Measurements from ENCODE around the gene PTGIS. TPM values are rescaled to one million over a fixed set of nuclear protein-coding genes. Genes with fewer than 3 reads are reported as not detected.
"Not testable (repeated sequence)": the region's sequence is repeated elsewhere in the genome, so short reads cannot be mapped to it uniquely, and the experiment has no call there.

PTGIS gene
- total RNA-seq, 1 donor from 2014 or later = 57.8 TPM

DNA sequence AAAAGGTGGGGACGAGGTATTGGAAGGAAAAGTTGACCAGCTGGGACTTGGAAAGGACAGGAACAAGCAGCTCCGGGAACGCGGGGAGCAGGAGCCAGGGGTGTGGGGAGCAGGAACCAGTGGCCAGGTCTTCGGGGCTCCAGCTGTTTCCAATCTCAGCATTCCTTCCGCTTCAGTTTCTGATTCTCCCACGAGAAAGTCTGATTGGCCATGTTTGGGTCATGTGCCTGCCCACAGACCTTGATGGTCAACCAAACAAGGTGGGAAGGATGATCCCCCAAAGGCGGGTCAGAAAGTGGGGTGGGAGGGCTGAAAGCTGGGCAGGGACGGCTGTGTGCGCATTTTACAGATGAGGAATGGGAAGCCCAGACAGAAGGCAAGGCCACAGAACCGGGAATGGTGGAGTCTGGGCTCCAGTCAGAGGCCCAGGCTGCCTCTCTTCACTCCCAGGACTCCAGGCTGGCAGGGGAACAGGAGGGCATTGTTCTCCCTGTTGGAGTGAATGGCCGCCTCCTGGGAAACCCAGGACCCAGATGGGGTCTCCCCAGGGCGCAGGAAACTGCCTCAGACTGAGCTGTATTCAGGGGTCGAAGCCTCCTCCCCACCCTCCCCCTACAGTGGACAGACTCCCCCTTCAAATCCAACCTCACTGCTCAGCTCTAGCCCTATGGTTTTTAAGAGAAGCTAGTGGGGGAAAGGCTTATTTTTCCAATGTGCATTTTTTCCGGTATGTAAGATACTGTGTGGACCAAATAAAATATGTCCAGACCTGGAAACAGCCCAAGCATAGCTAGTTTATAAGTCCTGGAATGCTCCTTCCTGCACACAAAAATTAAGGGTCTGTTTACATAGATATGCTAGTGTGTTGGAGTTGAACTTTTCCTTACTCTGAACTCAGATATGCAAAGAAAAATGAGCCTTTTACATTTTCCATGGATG is 12.2 kb upstream of the PTGIS start:
- DNase-seq (ENCODE audit: low spot score) = no peak

DNA sequence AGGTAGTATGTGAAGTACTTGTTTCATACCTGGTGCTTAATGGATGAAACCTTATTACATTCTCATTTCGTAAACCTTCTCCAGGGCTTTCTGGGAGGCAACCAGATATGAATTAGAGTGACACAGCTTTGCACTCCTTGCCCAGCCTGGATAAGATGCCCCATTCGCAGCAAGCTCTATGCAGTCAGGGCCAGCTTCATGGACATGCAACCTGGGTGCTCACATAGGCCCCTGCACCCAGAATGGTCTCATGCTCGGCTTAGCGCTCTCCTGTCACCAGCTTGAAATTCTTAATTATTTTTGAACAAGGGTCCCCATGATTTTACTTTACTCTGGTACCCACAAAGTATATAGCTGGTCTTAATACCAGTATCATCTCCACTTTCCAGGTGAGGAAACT is 11.3 kb upstream of the PTGIS start:
- DNase-seq (ENCODE audit: low spot score) = no peak

DNA sequence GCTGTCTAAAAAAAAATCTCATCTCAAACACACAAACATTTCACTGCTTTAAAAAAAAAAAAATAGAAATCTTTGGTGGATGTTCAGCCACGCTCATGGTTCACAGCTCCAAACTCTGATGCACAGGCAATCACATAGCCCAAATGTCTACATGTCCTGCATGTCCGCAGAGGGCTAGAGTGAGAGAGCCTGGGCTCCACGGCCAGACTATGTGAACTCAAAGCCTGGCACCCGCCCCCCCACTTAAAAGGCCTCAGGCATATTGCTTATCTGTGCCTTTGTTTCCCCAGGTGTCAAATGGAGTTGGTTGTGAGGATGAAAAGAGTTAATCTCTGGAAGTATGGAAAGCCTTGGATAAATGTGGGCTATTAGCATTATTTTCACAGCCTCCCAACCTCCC is 10.5 kb upstream of the PTGIS start:
- no peak for DNase-seq (ENCODE audit: low spot score)

DNA sequence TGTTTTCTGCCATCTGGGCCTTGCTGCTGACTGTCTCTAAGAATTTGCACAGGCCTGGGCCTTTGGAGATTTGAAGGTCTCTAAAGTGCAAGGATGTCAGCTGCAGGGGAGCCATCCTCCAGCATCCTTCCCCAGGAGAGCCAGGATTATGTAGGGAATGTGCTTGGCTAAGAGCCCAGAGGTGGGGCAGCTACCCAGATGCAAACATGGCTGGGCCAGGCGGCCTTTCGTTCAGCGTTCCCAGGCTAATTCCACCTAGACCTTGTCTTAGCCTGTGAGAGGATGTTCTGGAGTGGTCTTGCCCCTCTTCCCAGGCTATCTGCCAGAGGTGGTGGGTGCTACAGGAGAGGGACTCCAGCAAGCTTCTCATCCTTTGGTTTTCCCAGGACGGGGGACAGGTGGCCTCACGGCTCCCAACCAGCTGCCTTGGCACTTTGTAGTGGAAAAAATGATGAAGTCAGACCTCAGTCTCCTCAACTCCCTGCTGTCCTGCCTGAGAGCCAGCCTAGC is 7.7 kb upstream of the PTGIS start:
- DNase-seq (ENCODE audit: low spot score) = peak; percentile 46

DNA sequence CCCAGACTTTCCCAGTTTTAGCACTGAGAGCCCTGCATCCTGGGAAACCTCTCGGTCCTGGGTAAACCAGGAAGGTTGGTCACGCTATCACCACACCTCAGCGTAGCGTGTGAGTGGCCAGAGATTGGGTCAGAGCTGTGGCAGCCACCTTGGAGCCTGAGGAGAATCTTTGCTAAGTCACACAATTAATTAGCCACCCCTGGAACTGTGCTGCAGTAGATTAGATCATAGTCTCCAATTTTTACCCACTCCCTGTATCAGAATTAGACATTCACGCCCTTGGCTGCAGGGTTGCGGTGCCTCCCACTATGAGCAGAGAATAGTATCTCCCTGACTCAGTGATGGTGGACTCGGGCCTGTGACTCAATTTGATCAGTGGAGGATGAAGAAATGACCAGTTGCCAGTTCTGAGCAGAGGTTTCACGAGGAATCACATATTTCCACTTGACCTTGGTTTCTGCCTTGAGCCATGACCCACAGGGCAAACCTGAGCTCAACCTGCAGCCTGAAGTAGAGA is 6.0 kb upstream of the PTGIS start:
- peak; percentile 45 for DNase-seq (ENCODE audit: low spot score)

DNA sequence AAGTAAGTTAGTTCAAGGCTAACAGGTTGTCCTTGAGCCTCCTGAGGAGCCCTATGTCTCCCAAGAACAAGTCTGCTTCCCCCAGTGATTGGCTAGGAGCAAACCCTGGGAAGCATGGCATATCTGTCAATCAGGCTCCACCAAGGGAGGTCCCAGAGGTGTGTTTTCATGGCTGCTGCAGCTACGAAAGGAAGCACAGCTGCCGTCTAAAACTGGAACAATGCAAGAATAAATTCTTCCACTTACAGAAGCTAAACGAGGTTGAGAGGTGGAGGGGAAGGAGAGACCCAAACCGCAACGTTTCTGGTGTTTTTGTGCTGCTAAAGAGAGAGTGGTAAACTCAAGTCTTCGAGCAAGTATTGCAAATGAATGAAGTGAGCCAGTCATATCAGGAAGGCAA is 4.9 kb upstream of the PTGIS start:
- DNase-seq (ENCODE audit: low spot score) = peak; percentile 25

DNA sequence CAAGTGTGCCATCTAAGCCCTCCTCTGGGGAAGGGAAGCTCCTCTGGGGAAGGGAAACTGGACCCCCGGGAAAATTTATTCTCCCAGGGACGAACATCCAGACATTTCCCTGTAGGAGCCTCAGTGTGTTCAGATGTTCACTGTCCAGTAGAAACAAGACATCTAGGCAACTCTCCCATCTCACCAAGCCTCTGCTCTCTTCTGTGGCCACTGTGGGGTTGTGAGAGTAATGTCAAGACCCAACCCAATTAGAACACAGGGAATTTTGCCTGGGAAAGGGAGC is 3.6 kb upstream of the PTGIS start:
- peak; percentile 26 for DNase-seq (ENCODE audit: low spot score)

DNA sequence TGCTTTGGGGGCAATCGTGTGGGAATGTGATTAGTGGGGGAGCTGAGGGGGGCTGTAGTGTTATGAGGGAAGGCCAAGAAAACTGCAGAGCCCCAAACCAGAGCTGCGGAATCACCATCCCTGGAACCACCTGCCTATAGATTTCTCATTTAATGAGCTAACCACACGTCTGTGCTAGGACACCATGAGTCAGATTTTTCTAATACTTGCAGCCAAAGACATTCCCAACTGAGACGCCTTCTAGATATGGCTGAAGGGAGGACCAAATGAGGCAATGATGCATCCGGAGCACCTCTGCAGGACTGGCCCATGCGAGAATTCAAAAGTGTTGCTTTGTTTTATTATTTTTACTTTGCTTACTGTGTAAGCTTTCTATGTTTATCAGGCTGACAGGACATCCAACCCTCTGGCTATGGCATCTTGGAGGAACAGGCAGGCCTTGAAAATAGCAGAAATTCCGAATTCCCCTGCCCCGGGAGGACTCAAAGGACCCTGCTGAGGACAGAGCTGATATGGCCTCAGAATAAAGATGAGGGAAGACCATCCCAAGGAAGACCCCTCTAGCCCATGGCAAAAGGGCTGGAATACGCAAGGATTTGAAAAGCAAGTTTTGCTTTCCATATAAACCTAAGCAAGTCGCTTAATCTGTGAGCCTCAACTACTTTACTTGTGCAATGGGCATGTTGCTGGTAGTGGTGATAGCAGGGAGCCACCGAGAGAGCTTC is 3.1 kb upstream of the PTGIS start:
- DNase-seq (ENCODE audit: low spot score) = peak; percentile 20

DNA sequence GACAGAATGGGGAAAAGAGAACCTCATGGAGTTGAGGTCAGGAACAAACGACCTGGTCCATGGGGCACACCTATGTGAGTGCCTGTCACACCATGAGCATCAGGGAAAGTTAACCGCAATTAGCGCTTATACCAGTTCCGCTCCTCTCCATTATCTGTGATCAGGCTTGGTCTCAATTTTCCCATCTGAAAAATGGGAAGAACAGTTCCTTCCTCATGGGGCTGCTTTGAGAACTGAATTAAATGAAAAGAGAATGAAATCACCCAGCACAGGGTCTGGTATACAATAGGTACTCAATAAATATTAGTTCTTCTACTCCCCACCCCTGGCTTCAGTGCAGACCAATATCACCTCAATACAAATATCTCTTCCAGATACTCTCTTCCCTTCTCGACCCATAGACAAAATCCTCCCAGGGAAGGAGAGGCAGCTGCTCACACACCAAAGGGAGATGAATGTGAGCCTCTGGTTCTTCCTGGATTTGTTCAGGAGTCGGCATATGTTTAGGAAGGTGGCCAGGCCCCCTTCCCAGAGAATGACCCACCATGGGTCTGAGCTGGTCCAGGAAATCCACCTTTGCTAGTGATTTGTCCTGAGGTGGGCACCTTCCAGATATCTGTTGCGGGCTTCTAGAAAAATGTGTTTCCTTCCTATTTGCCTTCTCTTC is 2.4 kb upstream of the PTGIS start:
- no peak for DNase-seq (ENCODE audit: low spot score)

DNA sequence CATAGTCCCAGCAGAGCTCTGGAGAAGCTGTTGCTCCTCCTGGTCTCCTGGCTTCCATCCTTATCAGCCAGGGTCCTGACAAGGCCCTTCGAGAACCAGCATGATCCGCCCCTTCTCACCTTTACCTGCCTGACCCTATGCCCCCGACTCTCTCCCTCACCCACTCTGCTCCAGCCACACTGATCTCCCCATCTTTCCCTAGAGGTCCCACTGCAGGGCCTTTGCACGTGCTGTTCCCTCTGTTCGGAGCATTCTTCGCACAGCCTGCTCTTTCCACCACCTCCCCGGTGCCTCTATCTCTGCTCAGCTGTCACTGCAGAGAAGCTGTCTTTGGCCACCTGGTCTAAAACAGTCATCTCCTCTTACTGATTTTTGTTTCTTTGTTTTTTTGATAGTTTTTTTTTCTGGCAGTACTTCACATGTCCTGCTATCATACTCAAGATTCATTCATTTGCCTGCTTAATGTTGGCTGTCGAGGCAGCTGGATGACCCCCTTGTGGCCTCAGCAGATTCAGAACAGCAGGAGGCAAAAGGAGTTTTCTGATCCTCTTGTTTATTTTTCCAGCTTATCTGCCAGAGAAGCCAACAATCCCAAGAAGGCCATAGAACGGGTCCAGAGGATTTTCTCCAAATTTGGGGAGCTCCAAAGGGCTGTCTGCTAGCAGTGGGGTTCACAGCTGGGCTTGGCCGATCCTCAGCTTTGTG is 1.6 kb upstream of the PTGIS start:
- peak; percentile 56 for DNase-seq (ENCODE audit: low spot score)

DNA sequence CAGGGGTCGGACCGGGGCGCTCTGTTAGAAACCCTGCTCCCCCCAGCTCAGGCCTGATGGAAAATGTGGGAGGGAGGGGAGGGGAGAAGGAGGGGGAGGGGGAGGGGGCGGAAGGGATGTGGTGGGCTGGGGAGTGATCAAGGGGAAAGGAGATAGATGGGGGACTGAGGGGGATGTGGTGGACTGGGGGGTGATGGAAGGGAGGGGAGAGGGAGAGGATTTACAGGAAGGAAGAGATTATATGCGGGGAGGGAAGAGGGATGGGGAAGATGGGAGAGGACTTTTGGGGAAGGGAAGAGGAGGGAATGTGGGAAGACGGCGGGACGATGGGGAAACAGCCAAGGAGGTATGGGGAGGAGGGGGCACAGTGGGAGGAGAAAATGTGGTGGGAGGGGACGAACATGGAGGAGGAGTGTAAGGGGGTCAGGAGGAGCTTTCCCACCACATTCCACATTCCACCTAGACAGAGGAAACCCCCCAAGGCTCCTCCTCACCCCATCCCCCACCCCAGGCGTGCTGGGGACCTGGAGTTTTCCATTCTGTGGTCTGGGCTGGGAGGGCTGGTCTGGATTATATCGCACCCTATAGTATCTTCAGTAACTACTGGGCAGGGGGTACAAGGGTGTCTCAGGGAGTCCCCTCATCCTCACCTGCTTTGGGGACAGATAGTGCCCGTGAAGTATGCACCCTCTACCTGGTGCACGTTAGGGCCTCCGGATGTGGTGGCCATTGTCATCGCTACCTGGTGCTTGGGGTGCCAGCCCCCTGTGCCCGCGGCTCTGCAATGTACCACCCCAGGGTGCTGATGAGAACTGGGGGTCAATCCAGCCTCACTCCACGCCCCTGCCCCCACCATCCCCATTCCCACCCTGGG is 578 bp upstream of the PTGIS start:
- DNase-seq (ENCODE audit: low spot score) = peak; percentile 51

DNA sequence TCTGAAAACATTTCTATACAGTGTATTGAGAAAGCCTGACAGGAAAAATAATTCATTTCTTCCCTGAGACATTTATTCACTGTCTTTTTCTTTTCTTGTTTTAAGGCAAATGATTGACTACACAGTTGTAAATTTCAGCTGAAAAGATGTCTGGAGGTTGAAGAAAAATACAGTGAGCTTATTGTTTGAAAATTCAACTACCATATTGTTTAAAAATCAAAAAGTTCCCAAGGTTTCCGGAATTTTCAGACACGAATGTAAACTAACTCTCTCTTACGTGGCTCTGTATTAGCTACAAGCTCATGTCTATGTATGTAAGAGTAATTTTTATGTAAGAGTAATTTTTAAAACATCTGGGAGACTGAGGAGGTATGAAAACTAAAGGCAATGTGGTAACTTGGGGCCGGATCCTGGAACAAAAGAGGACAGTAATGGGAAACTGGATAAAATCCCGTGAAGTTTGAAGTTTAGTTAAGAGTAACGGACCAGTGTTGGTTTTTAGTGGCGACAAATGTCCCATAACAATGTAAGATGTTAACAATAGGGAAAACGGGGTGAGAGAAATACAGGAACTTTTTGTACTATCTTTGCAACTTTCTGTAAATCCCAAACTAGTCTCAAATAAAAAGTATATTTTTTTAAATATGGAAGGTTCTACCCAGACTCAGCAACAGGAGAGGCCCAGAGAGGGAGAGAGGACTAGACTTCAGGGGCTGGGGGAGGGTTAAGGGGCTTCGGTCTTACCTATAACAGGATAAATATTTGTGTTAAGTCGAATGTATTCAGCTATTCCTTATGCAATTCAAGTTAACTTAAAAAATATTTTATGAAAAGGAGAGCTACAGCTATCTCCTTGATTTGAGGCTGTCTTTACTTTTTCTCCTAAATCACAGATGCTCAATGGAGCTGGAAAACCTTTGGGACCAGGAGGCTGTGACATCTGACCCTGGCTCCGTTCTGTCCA is 1.3 kb downstream of the PTGIS start:
- peak; percentile 29 for DNase-seq (ENCODE audit: low spot score)

DNA sequence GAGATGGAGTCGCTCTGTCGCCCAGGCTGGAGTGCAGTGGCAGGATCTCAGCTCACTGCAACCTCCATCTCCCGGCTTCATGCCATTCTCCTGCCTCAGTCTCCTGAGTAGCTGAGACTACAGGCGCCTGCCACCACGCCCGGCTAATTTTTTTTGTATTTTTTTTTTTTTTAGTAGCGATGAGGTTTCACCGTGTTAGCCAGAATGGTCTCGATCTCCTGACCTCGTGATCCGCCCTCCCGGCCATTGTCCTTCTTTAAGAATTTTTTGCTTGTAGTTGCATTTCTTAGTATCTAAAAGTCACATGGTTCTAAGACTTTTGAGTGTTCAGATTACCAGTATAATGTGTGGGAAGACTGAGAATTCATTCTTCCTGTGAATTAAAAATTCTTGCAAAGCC is 2.9 kb downstream of the PTGIS start:
- DNase-seq (ENCODE audit: low spot score) = not testable (repeated sequence)

DNA sequence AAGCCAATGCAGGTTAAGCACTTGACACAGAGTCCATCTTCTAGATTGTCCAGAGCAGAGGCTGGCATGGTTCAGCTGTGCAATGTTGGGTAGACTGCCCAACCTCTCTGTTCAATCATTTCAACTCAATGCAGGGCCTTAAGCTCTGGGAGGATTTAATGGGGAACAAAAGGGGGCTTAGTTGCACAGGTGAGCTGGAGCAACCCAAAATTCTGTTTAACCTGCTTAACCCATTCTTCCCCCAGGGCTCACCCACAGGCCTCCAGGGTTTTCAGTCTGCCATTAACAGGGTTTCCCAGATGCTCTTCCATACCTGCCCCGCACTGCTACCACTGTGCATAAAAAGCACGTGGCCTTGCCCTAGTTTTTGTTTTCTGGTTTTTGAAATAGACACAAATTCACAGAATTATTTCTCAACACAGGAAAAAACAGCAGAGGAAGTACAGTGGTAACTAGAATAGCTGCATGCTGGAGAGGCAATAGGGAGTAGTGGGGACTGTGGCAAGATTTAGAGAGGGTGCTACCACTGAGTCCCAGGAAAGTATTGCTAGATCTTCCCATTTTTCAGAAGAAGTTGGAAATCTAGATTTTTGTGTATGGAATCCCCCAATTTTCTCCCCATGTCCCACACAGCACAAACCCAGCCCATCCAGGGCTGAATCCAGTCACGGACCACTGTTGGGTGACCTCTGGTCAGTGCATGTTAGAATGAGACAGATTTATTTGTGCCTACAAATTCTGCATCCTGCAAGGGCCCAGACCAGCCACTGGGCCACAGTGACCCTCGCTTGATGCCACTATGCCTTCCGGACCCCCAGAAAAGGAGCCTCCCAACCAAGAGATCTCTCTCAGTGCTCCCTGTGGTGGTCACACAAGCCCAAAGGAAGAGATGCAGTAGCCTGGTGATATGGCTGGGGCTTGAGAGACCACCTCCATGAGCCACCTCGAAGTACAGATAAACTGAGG is 4.6 kb downstream of the PTGIS start:
- no peak for DNase-seq (ENCODE audit: low spot score)

DNA sequence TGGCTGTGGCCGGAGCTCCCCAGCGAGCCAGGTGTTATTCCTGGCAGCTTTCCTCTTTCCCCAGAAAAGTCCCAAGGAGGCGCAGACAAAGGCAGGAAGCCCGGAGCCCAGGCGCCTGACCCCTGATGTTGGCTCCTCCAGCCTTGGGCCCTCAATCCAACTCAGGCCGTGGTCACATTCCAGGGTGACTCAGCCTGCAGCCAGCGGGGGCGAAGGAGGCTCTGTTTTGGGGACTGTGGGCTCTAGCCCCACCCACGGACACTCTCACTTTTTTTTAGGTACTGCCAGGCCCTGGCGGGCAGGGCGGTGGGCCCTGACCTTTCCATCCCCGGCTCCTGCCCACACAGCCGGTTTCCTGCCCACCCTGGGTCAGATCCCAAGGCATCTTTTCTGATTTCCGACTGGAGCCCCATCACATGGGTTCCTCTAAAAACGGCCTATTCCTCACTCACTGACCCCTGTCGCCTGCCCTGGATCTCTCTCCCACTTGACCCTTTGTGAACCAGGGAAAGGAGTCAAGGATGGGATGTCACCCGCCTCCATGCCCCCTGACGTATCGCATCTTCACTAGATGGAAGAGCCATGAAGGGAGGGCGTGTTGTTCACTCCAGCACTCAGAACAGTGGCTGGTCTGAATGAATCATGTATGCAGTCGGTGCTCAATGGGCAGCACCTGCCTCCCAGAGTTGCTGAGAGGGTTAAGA is 5.5 kb downstream of the PTGIS start:
- DNase-seq (ENCODE audit: low spot score) = peak; percentile 81

DNA sequence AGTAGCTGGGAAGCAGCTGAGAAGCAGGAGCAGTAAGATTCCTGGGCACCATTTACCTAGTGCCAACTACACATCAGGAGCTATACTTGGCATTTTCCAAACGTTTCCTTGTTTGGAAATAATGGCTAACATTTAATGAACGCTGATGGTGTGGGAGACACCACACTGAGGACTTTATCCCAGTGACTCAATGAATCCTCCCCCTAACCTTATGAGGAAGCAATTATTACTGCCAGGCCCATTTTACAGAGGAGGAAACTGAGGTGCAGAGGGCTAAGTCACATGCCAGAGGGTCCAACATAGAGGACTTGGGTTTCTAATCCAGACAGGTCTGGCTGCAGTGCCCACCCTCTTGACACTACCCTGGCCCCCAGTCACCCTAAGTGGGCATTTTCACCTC is 6.1 kb downstream of the PTGIS start:
- no peak for DNase-seq (ENCODE audit: low spot score)

DNA sequence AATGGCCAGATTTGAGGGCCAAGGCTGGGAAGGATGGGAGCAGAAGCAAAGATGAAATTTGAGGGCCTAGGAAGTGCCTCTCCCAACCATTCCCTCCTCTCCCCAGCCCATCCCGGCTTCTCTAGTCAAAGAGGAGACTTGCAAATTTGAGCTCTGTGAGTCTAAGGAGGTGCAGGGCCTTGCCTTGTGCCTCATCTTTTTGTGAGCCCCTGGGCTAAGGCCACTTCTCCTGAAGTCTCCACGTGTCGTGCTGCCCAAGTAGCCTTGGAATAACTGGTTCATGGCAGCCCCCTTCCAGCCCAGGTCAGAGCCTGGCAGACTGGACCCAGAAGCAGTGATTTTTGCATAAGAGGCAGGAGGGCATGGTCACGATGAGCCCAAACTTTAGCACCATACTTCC is 6.7 kb downstream of the PTGIS start:
- no peak for DNase-seq (ENCODE audit: low spot score)

DNA sequence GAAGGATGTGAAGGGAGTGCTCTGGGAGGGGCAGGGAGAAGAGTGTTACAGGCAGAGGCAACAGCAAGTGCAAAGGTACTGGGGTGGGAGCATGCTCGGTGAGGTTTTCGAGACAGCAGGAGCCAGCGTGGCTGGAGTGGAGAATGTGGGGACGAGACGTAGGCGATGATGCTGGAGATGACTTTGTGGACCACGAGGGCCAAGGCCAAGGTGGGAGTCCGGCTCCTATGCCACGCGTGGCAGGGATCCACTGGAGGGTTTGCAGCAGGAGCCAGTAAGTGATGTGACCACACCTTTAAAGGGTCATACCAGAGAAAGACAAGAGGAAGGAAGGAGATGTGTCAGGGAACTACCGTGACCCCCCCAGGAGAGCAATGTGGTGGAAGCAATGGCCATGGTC is 7.3 kb downstream of the PTGIS start:
- DNase-seq (ENCODE audit: low spot score) = peak; percentile 41

Data from ureter (tissue), 1 donor.